ENCODE results near the gene PCCB. TPM values are rescaled to one million over a fixed set of nuclear protein-coding genes. Genes with fewer than 3 reads are reported as not detected.
A peak's percentile ranks its signal among the peaks of the same experiment; 100 is the strongest.

PCCB gene
- total and polyA plus RNA-seq, 2 of the 8 experiments (the other 6 are each of a cell fraction or from before 2014, with no cell fraction given): 56.7 to 84.4 TPM

DNA sequence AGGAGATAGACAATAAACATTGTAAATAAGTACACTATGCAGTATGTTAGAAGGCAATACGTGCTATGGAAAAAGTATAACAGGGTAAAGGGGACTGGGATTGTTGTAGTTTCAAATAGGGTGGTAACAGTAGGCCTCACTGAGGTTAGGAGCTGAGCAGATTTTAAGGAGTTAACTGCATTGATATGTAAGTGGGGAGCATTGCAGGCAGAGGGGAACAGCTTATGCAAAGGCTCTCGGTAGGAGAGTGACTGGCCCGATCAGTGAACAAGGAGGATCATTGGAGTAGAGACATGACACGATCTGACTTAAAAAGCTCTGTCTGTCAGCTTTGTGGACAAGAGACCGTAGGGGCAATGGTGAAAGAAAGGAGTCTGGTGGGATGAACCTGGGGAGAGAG lies 46.8 kb downstream of the PCCB start (continued):
- TF ChIP-seq, protein P1, sequence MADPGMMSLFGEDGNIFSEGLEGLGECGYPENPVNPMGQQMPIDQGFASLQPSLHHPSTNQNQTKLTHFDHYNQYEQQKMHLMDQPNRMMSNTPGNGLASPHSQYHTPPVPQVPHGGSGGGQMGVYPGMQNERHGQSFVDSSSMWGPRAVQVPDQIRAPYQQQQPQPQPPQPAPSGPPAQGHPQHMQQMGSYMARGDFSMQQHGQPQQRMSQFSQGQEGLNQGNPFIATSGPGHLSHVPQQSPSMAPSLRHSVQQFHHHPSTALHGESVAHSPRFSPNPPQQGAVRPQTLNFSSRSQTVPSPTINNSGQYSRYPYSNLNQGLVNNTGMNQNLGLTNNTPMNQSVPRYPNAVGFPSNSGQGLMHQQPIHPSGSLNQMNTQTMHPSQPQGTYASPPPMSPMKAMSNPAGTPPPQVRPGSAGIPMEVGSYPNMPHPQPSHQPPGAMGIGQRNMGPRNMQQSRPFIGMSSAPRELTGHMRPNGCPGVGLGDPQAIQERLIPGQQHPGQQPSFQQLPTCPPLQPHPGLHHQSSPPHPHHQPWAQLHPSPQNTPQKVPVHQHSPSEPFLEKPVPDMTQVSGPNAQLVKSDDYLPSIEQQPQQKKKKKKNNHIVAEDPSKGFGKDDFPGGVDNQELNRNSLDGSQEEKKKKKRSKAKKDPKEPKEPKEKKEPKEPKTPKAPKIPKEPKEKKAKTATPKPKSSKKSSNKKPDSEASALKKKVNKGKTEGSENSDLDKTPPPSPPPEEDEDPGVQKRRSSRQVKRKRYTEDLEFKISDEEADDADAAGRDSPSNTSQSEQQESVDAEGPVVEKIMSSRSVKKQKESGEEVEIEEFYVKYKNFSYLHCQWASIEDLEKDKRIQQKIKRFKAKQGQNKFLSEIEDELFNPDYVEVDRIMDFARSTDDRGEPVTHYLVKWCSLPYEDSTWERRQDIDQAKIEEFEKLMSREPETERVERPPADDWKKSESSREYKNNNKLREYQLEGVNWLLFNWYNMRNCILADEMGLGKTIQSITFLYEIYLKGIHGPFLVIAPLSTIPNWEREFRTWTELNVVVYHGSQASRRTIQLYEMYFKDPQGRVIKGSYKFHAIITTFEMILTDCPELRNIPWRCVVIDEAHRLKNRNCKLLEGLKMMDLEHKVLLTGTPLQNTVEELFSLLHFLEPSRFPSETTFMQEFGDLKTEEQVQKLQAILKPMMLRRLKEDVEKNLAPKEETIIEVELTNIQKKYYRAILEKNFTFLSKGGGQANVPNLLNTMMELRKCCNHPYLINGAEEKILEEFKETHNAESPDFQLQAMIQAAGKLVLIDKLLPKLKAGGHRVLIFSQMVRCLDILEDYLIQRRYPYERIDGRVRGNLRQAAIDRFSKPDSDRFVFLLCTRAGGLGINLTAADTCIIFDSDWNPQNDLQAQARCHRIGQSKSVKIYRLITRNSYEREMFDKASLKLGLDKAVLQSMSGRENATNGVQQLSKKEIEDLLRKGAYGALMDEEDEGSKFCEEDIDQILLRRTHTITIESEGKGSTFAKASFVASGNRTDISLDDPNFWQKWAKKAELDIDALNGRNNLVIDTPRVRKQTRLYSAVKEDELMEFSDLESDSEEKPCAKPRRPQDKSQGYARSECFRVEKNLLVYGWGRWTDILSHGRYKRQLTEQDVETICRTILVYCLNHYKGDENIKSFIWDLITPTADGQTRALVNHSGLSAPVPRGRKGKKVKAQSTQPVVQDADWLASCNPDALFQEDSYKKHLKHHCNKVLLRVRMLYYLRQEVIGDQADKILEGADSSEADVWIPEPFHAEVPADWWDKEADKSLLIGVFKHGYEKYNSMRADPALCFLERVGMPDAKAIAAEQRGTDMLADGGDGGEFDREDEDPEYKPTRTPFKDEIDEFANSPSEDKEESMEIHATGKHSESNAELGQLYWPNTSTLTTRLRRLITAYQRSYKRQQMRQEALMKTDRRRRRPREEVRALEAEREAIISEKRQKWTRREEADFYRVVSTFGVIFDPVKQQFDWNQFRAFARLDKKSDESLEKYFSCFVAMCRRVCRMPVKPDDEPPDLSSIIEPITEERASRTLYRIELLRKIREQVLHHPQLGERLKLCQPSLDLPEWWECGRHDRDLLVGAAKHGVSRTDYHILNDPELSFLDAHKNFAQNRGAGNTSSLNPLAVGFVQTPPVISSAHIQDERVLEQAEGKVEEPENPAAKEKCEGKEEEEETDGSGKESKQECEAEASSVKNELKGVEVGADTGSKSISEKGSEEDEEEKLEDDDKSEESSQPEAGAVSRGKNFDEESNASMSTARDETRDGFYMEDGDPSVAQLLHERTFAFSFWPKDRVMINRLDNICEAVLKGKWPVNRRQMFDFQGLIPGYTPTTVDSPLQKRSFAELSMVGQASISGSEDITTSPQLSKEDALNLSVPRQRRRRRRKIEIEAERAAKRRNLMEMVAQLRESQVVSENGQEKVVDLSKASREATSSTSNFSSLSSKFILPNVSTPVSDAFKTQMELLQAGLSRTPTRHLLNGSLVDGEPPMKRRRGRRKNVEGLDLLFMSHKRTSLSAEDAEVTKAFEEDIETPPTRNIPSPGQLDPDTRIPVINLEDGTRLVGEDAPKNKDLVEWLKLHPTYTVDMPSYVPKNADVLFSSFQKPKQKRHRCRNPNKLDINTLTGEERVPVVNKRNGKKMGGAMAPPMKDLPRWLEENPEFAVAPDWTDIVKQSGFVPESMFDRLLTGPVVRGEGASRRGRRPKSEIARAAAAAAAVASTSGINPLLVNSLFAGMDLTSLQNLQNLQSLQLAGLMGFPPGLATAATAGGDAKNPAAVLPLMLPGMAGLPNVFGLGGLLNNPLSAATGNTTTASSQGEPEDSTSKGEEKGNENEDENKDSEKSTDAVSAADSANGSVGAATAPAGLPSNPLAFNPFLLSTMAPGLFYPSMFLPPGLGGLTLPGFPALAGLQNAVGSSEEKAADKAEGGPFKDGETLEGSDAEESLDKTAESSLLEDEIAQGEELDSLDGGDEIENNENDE (IDR thresholded peaks at IDR 0.05; ENCODE audit: insufficient replicate concordance, low read length): peak; percentile 55
- no peak for TF ChIP-seq ATF3 (IDR thresholded peaks at IDR 0.05; ENCODE audit: insufficient read depth, low read depth, low read length)
- no peak for TF ChIP-seq GABPA (IDR thresholded peaks at IDR 0.05; ENCODE audit: borderline replicate concordance, insufficient read depth, low read length)
